BLaER1 (cell line): Measurements from ENCODE around the gene NHSL2.

ENCODE experiments used
- H3K27ac ChIP-seq: shearing (Covaris generic); formaldehyde crosslinking; 2 replicates; pipeline ENCODE4 v1.8.1; 2022
- H3K27me3 ChIP-seq: shearing (Covaris generic); formaldehyde crosslinking; 2 replicates; pipeline ENCODE4 v1.8.1; 2022
- H3K36me3 ChIP-seq: shearing (Covaris generic); formaldehyde crosslinking; 2 replicates; pipeline ENCODE4 v1.8.1; 2022
- H3K4me1 ChIP-seq: shearing (Covaris generic); formaldehyde crosslinking; 2 replicates; pipeline ENCODE4 v1.8.1; 2022
- H3K4me2 ChIP-seq: shearing (Covaris generic); formaldehyde crosslinking; 2 replicates; pipeline ENCODE4 v1.8.1; 2022
- H3K4me3 ChIP-seq: shearing (Covaris generic); formaldehyde crosslinking; 2 replicates; pipeline ENCODE4 v1.8.1; 2022
- H3K9ac ChIP-seq: shearing (Covaris generic); formaldehyde crosslinking; 2 replicates; pipeline ENCODE4 v1.8.1; 2022
- H3K9me3 ChIP-seq: shearing (Covaris generic); formaldehyde crosslinking; 2 replicates; pipeline ENCODE4 v1.8.1; 2022
- H4K20me1 ChIP-seq: shearing (Covaris generic); formaldehyde crosslinking; 2 replicates; pipeline ENCODE4 v1.8.1; 2022
- Cebpa-rat ChIP-seq: shearing (Covaris generic); IDR thresholded peaks from 2 replicates; pipeline ENCODE4 v1.8.1; 2022

NHSL2 gene

DNA sequence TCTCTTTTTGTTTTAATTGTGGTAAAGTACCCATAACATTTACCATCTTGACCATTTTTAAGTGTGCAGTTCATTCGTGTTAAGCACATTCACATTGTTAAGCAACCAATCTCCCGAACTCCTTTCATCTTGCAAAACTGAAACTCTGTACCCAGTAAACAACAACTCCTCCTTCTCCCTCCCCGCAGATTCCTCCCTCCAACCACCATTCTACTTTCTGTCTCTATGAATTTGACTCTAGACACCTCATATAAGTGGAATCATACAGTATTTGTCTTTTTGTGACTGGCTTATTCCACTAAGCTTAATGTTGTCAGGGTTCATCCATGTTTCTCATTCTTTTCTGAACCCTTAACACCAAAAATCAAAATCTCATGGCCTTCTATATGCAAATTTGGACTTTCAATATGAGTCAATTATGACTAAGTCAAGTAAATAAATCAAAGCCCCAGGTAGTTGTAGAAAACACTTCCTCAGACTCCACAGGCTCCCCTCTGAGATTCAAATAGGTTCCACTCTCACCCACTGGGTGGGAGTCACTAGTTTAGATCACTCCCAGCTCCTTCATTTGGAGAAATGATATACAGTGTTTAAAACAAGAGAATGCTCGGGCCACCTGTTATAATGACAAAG lies 230.8 kb downstream of the NHSL2 start:
- no peak for TF ChIP-seq Cebpa-rat
- no peak overlapping the region for H3K27ac ChIP-seq
- H4K20me1 ChIP-seq = no peaks in the 10 kb centered on the region; the same call in 1 of the 2 replicates
- no peak overlapping the region for H3K9ac ChIP-seq
- H3K27me3 ChIP-seq = peaks cover 80% of the 10 kb centered on the region
- peaks cover 8% of the 10 kb centered on the region for H3K4me1 ChIP-seq
- H3K36me3 ChIP-seq = no peaks in the 10 kb centered on the region
- H3K4me2 ChIP-seq = no peak overlapping the region
- H3K4me3 ChIP-seq = no peak overlapping the region
- no peaks in the 10 kb centered on the region for H3K9me3 ChIP-seq

DNA sequence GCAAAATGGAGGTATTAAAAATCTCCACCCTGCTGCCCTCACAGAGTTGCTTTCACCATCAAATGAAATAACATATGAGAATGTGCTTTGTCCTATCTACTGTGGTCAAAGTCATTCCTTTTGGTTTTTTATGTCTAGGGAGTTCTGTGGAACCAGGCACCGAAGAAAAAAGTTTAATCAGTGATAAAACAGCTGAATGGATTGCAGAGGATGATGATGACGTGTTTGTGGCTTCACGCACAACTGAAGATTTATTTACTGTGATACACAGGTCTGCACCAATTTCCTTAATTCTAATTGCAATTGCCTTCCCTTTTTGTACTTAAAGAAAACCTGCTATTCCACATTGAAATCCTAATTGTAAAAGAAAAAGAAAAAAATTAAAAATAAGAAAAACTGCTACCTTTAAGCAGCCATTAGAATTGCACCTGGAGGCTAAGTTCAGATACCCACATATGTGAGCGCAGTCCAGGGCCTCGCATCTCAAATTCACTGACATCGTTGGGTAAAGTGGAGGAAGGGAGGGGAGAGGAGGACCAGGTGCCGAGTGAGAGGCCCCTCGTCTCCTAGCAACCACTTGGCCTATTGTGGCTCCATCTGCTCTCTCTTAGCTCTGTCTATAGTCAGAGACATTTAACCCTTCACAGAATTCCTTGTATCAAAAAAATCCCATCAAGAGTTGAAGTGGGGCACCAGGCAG lies 231.6 kb downstream of the NHSL2 start:
- Histone ChIP-seq H3K27ac (no peak overlapping the region), H3K4me2 (peak overlapping the region; percentile 15; the same call in 1 of the 2 replicates)
- no peak for TF ChIP-seq Cebpa-rat

GRCh38 chrX:72142794-72143608 lies 232.4 kb downstream of the NHSL2 start:
- H3K4me2 ChIP-seq = peak overlapping the region; percentile 15; the same call in 1 of the 2 replicates
- H3K4me1 ChIP-seq = peaks cover 8% of the 10 kb centered on the region
- H3K27ac ChIP-seq = no peak overlapping the region
- no peaks in the 10 kb centered on the region for H3K36me3 ChIP-seq
- peaks cover 74% of the 10 kb centered on the region for H3K27me3 ChIP-seq
- 0 out of 2 replicates have a peak, but pooled peaks have one; percentile 41 for TF ChIP-seq Cebpa-rat
- H4K20me1 ChIP-seq = no peaks in the 10 kb centered on the region; the same call in 1 of the 2 replicates
- H3K9me3 ChIP-seq = no peaks in the 10 kb centered on the region
- H3K4me3 ChIP-seq = no peak overlapping the region
- H3K9ac ChIP-seq = no peak overlapping the region

More for the DNA sequence above, 231.6 kb downstream of the NHSL2 start:
- H3K9me3 ChIP-seq = no peaks in the 10 kb centered on the region
- no peak overlapping the region for H3K4me3 ChIP-seq
- H3K36me3 ChIP-seq = no peaks in the 10 kb centered on the region
- H3K9ac ChIP-seq = no peak overlapping the region
- H4K20me1 ChIP-seq = no peaks in the 10 kb centered on the region; the same call in 1 of the 2 replicates
- peaks cover 80% of the 10 kb centered on the region for H3K27me3 ChIP-seq
- peaks cover 8% of the 10 kb centered on the region for H3K4me1 ChIP-seq

- H3K36me3 ChIP-seq = no peaks in the 10 kb centered on the region
- no peaks in the 10 kb centered on the region for H3K9me3 ChIP-seq
- no peak for TF ChIP-seq Cebpa-rat
- no peak overlapping the region for H3K9ac ChIP-seq
- no peak overlapping the region for H3K27ac ChIP-seq
- no peaks in the 10 kb centered on the region; the same call in 1 of the 2 replicates for H4K20me1 ChIP-seq
- no peak overlapping the region for H3K4me3 ChIP-seq
- no peak overlapping the region for H3K4me2 ChIP-seq
- H3K4me1 ChIP-seq = peaks cover 8% of the 10 kb centered on the region
- H3K27me3 ChIP-seq = peaks cover 68% of the 10 kb centered on the region
Measured at GRCh38 chrX:72143609-72143907, 232.9 kb downstream of the NHSL2 start.

GRCh38 chrX:72145181-72145580 lies 234.5 kb downstream of the NHSL2 start:
- no peak overlapping the region for H3K9ac ChIP-seq
- no peak for TF ChIP-seq Cebpa-rat
- H3K9me3 ChIP-seq = no peaks in the 10 kb centered on the region
- H3K27me3 ChIP-seq = peaks cover 52% of the 10 kb centered on the region
- H3K4me1 ChIP-seq = peaks cover 4% of the 10 kb centered on the region
- no peak overlapping the region for H3K4me3 ChIP-seq
- H3K4me2 ChIP-seq = no peak overlapping the region
- no peak overlapping the region for H3K27ac ChIP-seq
- no peaks in the 10 kb centered on the region for H3K36me3 ChIP-seq
- H4K20me1 ChIP-seq = no peaks in the 10 kb centered on the region; the same call in 1 of the 2 replicates

- Histone ChIP-seq H3K27me3 (peaks cover 52% of the 10 kb centered on the region), H4K20me1 (no peaks in the 10 kb centered on the region; the same call in 1 of the 2 replicates), H3K4me2 (no peak overlapping the region), H3K9ac (no peak overlapping the region), H3K4me1 (no peaks in the 10 kb centered on the region; the same call in 1 of the 2 replicates), H3K36me3 (no peaks in the 10 kb centered on the region), H3K9me3 (no peaks in the 10 kb centered on the region), H3K27ac (no peak overlapping the region), H3K4me3 (no peak overlapping the region)
- no peak for TF ChIP-seq Cebpa-rat
Measured at GRCh38 chrX:72146527-72146926, 235.9 kb downstream of the NHSL2 start.

- H3K9ac ChIP-seq = no peak overlapping the region
- H3K4me1 ChIP-seq = no peaks in the 10 kb centered on the region
- H3K27ac ChIP-seq = no peak overlapping the region
- H4K20me1 ChIP-seq = no peaks in the 10 kb centered on the region
- H3K36me3 ChIP-seq = no peaks in the 10 kb centered on the region
- peaks cover 6% of the 10 kb centered on the region; the same call in 1 of the 2 replicates for H3K27me3 ChIP-seq
- H3K4me3 ChIP-seq = no peak overlapping the region
- no peak overlapping the region for H3K4me2 ChIP-seq
- TF ChIP-seq Cebpa-rat = no peak
- H3K9me3 ChIP-seq = peaks cover 14% of the 10 kb centered on the region
Measured at GRCh38 chrX:72158773-72159172, 248.1 kb downstream of the NHSL2 start.

DNA sequence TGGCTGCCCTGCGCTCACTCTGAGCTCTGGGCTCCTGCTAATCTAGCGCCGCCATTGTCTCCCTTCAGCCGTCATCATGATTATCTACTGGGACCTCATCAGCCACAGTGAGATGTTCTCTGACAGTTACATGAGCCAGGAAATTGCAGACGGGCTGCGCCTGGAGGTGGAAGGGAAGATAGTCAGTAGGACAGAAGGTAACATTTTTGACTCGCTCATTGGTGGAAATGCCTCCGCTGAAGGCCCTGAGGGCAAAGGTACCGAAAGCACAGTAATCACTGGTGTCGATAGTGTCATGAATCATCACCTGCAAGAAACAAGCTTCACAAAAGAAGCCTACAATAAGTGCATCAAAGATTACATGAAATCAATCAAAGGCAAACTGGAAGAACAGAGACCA lies 249.1 kb downstream of the NHSL2 start:
- peaks cover 14% of the 10 kb centered on the region for H3K9me3 ChIP-seq
- no peak for TF ChIP-seq Cebpa-rat
- no peaks in the 10 kb centered on the region for H4K20me1 ChIP-seq

GRCh38 chrX:72165551-72165950 lies 254.9 kb downstream of the NHSL2 start:
- Histone ChIP-seq H3K9me3 (no peaks in the 10 kb centered on the region), H3K4me2 (no peak overlapping the region), H3K9ac (no peak overlapping the region), H3K27me3 (peaks cover 11% of the 10 kb centered on the region), H4K20me1 (no peaks in the 10 kb centered on the region), H3K36me3 (no peaks in the 10 kb centered on the region), H3K4me3 (no peak overlapping the region), H3K4me1 (no peaks in the 10 kb centered on the region), H3K27ac (no peak overlapping the region)
- TF ChIP-seq Cebpa-rat = no peak

More for the DNA sequence above, 249.1 kb downstream of the NHSL2 start:
- H3K27ac ChIP-seq = no peak overlapping the region
- no peaks in the 10 kb centered on the region for H3K36me3 ChIP-seq
- H3K4me1 ChIP-seq = no peaks in the 10 kb centered on the region
- H3K4me2 ChIP-seq = no peak overlapping the region
- H3K4me3 ChIP-seq = no peak overlapping the region
- H3K27me3 ChIP-seq = peaks cover 6% of the 10 kb centered on the region; the same call in 1 of the 2 replicates
- H3K9ac ChIP-seq = no peak overlapping the region
